ENCODE measurements around the gene RPS2.
A peak's percentile ranks its signal among the peaks of the same experiment; 100 is the strongest.

Gene RPS2

GRCh38 chr16:1929578-1930337, 34.9 kb downstream of the RPS2 start:
- DNase-seq (ENCODE audit: low read depth, low spot score): peak; percentile 75
- peak overlapping the region; percentile 41 for H3K4me3 ChIP-seq (ENCODE audit: low read depth, low read length)

GRCh38 chr16:1929105-1929504, 35.5 kb downstream of the RPS2 start:
- in situ Hi-C loops (cut with HindIII; ENCODE audit: low sequenced_read_pairs): no loop called here
- peak overlapping the region; percentile 41 for H3K4me3 ChIP-seq (ENCODE audit: low read depth, low read length)
- no peak for TF ChIP-seq CTCF (IDR thresholded peaks at IDR 0.05; ENCODE audit: low read depth, low read length)
- no peak for DNase-seq (ENCODE audit: low read depth, low spot score)

More at GRCh38 chr16:1929578-1930337, 34.9 kb downstream of the RPS2 start:
- in situ Hi-C loops (cut with HindIII; ENCODE audit: low sequenced_read_pairs): no loop called here
- peak; percentile 66 for TF ChIP-seq CTCF (IDR thresholded peaks at IDR 0.05; ENCODE audit: low read depth, low read length)

- TF ChIP-seq CTCF (IDR thresholded peaks at IDR 0.05; ENCODE audit: low read depth, low read length): no peak
- in situ Hi-C loops (cut with HindIII; ENCODE audit: low sequenced_read_pairs): no loop called here
- DNase-seq (ENCODE audit: low read depth, low spot score): no peak
- H3K4me3 ChIP-seq (ENCODE audit: low read depth, low read length): no peak overlapping the region
Measured at GRCh38 chr16:1926271-1926670, 38.4 kb downstream of the RPS2 start.

- in situ Hi-C loops (cut with HindIII; ENCODE audit: low sequenced_read_pairs): no loop called here
Measured at GRCh38 chr16:1924095-1924494, 40.5 kb downstream of the RPS2 start.

GRCh38 chr16:1923299-1924034, 41.2 kb downstream of the RPS2 start:
- in situ Hi-C loops (cut with HindIII; ENCODE audit: low sequenced_read_pairs): no loop called here

More at GRCh38 chr16:1924095-1924494, 40.5 kb downstream of the RPS2 start:
- no peak for TF ChIP-seq CTCF (IDR thresholded peaks at IDR 0.05; ENCODE audit: low read depth, low read length)
- no peak overlapping the region for H3K4me3 ChIP-seq (ENCODE audit: low read depth, low read length)
- no peak for DNase-seq (ENCODE audit: low read depth, low spot score)

GRCh38 chr16:1922357-1922756, 42.3 kb downstream of the RPS2 start:
- no peak for DNase-seq (ENCODE audit: low read depth, low spot score)
- in situ Hi-C loops (cut with HindIII; ENCODE audit: low sequenced_read_pairs): no loop called here
- TF ChIP-seq CTCF (IDR thresholded peaks at IDR 0.05; ENCODE audit: low read depth, low read length): no peak
- no peak overlapping the region for H3K4me3 ChIP-seq (ENCODE audit: low read depth, low read length)

More at GRCh38 chr16:1923299-1924034, 41.2 kb downstream of the RPS2 start:
- H3K4me3 ChIP-seq (ENCODE audit: low read depth, low read length): no peak overlapping the region
- TF ChIP-seq CTCF (IDR thresholded peaks at IDR 0.05; ENCODE audit: low read depth, low read length): peak; percentile 53
- no peak for DNase-seq (ENCODE audit: low read depth, low spot score)

Measured in astrocyte of the spinal cord (primary cell).